Rectal smooth muscle tissue (tissue), 1 donor: ENCODE results near the gene SMG1.

ENCODE experiments used
- H3K27ac ChIP-seq: one replicate; pipeline ENCODE4 v1.7.0; 2013; ENCODE audit warnings: low read depth, low read length, inconsistent platforms
- H3K27me3 ChIP-seq: one replicate; pipeline ENCODE4 v1.7.0; 2013; ENCODE audit warnings: low read length; ENCODE audit not compliant: control insufficient read depth, insufficient read depth
- H3K36me3 ChIP-seq: one replicate; pipeline ENCODE4 v1.7.0; 2013; ENCODE audit warnings: low read length; ENCODE audit not compliant: control insufficient read depth, insufficient read depth
- H3K4me1 ChIP-seq: one replicate; pipeline ENCODE4 v1.7.0; 2013; ENCODE audit warnings: low read length; ENCODE audit not compliant: control insufficient read depth, insufficient read depth
- H3K4me3 ChIP-seq: one replicate; pipeline ENCODE4 v1.7.0; 2013; ENCODE audit warnings: low read length
- H3K9ac ChIP-seq: one replicate; pipeline ENCODE4 v1.7.0; 2013; ENCODE audit warnings: low read length

SMG1 gene

GRCh38 chr16:18833707-18834505 is 92.3 kb downstream of the SMG1 start:
- peaks cover 62% of the 10 kb centered on the region for H3K36me3 ChIP-seq
- no peak overlapping the region for H3K4me3 ChIP-seq
- H3K9ac ChIP-seq = no peak overlapping the region
- no peaks in the 10 kb centered on the region for H3K4me1 ChIP-seq
- no peak overlapping the region for H3K27ac ChIP-seq
- no peaks in the 10 kb centered on the region for H3K27me3 ChIP-seq

- Histone ChIP-seq H3K27ac (no peak overlapping the region), H3K4me3 (no peak overlapping the region), H3K4me1 (no peaks in the 10 kb centered on the region), H3K9ac (no peak overlapping the region), H3K36me3 (peaks cover 60% of the 10 kb centered on the region), H3K27me3 (no peaks in the 10 kb centered on the region)
These were observed 93.6 kb downstream of the SMG1 start for GRCh38 chr16:18832613-18833012.

DNA sequence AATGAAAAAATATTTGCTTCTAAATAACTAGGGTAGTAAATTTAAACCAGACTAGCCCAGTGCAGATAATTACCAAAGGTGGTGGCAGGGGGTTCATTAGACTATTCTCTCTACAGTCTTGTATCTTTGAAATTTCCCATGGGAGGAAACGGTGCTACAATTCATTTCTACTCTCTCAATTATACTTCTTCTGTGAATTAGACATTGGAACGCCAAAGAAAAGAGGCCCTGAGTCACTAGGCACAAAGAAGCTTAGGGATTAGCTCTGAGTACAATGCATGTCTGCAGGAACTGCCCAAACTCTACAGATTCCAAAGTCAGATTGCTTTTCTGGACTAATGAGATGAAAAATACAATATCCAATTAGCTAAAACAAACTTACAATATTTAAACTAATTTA is 94.2 kb downstream of the SMG1 start:
- Histone ChIP-seq H3K9ac (no peak overlapping the region), H3K4me1 (no peaks in the 10 kb centered on the region), H3K36me3 (peaks cover 55% of the 10 kb centered on the region), H3K27me3 (no peaks in the 10 kb centered on the region), H3K4me3 (no peak overlapping the region), H3K27ac (no peak overlapping the region)

DNA sequence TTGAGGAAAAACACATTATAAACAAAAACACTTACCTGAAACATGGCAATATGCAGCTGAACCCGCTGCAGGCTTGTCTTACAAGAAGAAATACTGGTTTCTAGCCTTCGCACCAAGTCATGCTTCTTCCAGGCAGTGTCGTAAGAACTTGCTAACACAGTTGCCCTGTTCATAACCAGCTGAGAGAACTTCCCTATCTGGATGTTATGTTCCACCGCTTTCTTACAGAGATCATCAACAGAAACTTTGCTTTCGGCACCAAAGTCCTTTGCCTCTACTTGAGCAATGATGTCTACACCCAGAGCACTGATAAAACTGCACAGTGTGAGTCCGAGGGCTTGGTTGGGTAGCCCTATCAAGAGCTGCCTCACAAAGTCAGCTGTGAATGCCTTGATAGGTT is 97.0 kb downstream of the SMG1 start:
- no peaks in the 10 kb centered on the region for H3K27me3 ChIP-seq
- no peaks in the 10 kb centered on the region for H3K4me1 ChIP-seq
- no peak overlapping the region for H3K4me3 ChIP-seq
- peaks cover 34% of the 10 kb centered on the region for H3K36me3 ChIP-seq
- no peak overlapping the region for H3K9ac ChIP-seq
- H3K27ac ChIP-seq = no peak overlapping the region

DNA sequence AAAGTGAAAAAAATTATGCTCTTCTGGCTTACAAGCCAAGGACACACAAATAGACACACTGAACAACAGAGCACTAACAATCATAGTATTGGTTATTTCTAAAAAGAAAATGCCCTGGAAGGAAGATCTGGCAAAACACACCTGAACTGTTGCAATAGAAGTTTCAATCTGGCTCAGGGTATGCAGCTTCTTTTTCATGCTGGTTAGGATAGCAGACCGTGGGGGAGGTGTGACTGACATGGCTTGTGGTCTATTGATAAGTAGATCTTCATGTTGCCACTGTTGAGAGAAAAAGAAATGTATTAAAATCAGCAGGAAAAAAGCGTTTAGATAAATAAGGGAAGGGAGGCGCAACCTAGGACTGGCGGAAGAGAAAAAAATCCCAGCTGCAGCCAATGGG is 98.3 kb downstream of the SMG1 start:
- H3K4me1 ChIP-seq = no peaks in the 10 kb centered on the region
- no peak overlapping the region for H3K27ac ChIP-seq
- H3K9ac ChIP-seq = no peak overlapping the region
- peaks cover 26% of the 10 kb centered on the region for H3K36me3 ChIP-seq
- H3K4me3 ChIP-seq = no peak overlapping the region
- H3K27me3 ChIP-seq = no peaks in the 10 kb centered on the region

DNA sequence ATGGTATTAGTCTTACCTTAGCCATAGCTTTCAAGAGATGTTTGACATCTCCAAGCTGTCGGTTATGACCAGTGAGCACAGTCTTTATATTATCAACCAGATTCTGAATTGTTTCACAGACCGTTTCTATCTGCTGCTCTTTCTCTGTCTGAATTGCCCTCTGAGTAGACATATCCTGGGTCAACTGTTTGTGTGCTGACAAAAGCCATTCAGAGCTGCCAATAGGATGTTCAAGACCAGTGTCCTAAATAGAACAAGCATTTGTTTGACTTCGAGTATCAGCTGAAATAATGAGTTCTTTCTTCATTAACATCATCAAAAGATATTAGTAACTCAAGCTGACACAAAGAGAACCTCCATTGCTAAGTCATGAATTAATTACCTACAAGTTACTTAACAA is 109.9 kb downstream of the SMG1 start:
- Histone ChIP-seq H3K9ac (no peak overlapping the region), H3K27me3 (no peaks in the 10 kb centered on the region), H3K4me1 (no peaks in the 10 kb centered on the region), H3K4me3 (no peak overlapping the region), H3K27ac (no peak overlapping the region), H3K36me3 (peaks cover 19% of the 10 kb centered on the region)

DNA sequence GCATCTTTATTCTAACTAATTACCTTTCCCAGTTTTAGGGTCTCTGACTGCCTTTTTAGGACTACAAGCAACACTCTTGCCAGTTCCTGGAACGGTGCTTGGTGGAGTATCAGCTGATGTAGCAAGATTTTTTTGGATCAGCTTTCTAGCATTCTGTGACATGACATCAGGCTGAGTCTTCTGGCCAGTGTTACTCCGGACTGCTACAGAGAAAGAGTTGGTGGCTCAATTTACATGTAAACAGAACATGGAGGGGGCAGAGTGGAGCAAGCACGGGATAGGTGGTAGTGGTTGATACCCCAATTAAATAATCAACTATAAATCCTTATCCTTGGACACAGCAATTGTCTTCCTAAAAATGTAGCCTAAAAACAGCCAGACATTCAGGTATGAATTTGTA is 114.3 kb downstream of the SMG1 start:
- H3K27ac ChIP-seq = no peak overlapping the region
- no peaks in the 10 kb centered on the region for H3K4me1 ChIP-seq
- no peak overlapping the region for H3K4me3 ChIP-seq
- no peak overlapping the region for H3K9ac ChIP-seq
- peaks cover 26% of the 10 kb centered on the region for H3K36me3 ChIP-seq
- H3K27me3 ChIP-seq = no peaks in the 10 kb centered on the region

DNA sequence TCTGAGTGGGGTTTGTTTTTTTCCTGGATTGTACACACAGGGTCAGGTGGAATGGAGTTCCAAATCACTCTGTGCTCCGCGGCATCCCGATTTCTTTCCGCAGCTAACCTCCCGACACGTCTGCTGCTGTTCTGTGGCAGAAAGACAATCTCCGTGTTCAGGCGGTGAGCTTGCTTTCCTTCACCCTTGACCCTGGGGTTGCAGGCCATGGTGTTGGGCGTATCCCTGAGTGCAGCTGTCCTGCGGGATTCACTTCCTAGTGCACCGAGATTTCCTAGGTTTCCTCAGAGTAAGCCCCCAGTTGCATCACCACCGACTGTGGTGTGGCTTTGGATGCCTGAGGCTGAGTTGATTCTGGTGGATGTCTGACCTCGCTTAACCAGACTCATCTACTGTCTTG is 117.0 kb downstream of the SMG1 start:
- Histone ChIP-seq H3K27me3 (no peaks in the 10 kb centered on the region), H3K4me3 (no peak overlapping the region), H3K36me3 (peaks cover 26% of the 10 kb centered on the region), H3K27ac (no peak overlapping the region), H3K9ac (no peak overlapping the region), H3K4me1 (no peaks in the 10 kb centered on the region)

GRCh38 chr16:18805257-18805773 is 120.9 kb downstream of the SMG1 start:
- peaks cover under 1% of the 10 kb centered on the region for H3K4me1 ChIP-seq
- H3K9ac ChIP-seq = no peak overlapping the region
- no peak overlapping the region for H3K4me3 ChIP-seq
- H3K27ac ChIP-seq = no peak overlapping the region
- H3K36me3 ChIP-seq = peaks cover 14% of the 10 kb centered on the region
- H3K27me3 ChIP-seq = no peaks in the 10 kb centered on the region

DNA sequence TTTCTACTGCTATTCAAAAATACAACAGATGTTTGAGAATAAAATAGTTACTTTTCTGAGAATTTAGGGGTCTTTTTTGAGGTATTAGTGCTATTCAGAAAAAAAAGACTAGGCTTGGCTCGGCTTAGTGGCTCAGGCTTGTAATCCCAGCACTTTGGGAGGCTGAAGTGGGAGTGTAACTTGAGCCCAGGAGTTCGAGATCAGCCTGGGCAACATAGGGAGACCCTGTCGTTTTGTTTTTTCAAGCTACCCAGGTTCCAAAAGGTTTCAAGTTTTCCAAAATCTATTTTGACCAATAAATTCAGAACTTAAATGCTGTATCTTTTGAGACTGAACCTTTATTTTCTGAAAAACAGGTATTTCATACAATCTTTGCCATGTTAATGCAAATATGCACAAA is 121.7 kb downstream of the SMG1 start:
- Histone ChIP-seq H3K27me3 (no peaks in the 10 kb centered on the region), H3K4me1 (peaks cover 8% of the 10 kb centered on the region), H3K36me3 (peaks cover 10% of the 10 kb centered on the region), H3K9ac (no peak overlapping the region), H3K4me3 (no peak overlapping the region), H3K27ac (no peak overlapping the region)

DNA sequence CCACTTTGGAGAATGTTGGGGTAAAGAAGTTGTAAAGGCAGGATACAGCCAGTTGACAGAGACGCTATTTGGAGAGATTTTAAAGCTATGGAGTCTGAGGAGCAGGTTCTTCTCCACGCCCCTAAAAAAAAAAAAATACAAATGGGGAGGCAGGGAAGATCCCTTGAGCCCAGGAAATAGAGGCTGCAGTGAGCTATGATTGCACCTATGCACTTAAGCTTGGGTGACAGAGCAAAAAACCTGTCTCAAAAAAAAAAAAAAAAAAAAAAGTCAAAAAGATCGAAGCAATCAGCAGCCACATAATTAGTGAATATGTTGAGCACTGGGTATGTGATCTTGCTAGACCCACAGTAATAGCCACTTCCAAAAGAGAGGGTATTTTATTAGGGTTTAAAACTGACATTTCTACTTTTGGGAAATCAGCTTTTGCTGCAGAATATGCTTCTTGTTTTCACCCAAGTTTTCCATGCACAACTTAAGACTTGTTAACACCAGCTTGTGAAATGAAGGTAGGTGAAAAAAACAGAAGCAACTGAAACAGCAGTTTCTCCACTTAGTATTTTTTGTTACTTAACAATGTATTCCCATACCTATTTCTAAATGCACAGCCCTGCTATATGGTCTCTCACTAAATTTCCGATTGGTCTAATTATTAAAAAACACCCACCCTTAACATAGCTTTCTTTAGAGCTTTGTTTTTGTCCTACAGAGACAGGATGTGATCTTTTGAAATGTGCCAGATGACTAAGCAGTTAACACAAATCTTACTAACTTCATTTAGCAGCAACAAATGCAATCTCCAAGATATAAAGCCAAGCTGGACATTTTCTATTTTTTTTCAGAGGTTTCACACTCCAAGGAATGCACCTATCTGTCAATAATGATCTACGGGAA is 122.4 kb downstream of the SMG1 start:
- Histone ChIP-seq H3K27ac (no peak overlapping the region), H3K4me3 (no peak overlapping the region), H3K27me3 (no peaks in the 10 kb centered on the region), H3K4me1 (peaks cover 10% of the 10 kb centered on the region), H3K9ac (no peak overlapping the region), H3K36me3 (peaks cover 5% of the 10 kb centered on the region)

DNA sequence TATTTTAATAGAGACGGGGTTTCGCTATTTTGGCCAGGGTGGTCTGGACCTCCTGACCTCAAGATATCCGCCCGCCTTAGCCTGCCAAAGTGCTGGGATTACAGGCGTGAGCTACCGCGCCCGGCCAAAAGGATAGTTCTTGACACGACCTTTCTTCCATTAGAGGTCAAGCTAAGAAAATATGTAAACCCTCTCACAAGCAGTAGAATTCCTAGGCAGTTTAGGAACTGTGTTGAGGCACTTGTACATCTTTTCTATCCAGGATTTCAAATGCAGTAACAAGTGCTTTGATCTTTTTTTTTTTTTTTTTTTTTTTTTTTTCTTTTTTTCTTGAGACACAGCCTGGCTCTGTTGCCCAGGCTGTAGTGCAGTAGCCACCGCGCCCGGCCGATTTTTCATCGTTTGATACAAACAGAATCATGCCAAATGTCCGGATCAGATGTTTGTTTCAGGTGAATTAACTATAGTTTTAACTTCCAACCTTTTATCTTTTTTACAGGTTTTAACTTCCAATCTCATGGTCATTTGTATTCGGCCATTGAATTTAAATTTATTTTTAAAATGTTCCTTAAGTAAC is 123.4 kb downstream of the SMG1 start:
- Histone ChIP-seq H3K9ac (no peak overlapping the region), H3K36me3 (peaks cover 4% of the 10 kb centered on the region), H3K4me1 (peaks cover 10% of the 10 kb centered on the region), H3K27ac (no peak overlapping the region), H3K27me3 (no peaks in the 10 kb centered on the region), H3K4me3 (no peak overlapping the region)
